Heart right ventricle (tissue), 16 donors: ENCODE data around the gene SCN11A. TPM values are rescaled to one million over a fixed set of nuclear protein-coding genes. Genes with fewer than 3 reads are reported as not detected.

Experiments used
- ATAC-seq, 8 donors: fragments of 200-7000 bp; cut with Tn5 transposase; one replicate each; pipeline ENCODE4 v1.9.1; 2020; ENCODE audit warnings: mild to moderate bottlenecking in 8 of 8, moderate library complexity in 8 of 8, moderate number of reproducible peaks in 1 of 8
- DNase-seq, 2 donors: peaks; one replicate each; pipeline ENCODE4 v3.0.0-alpha.2; 2020
- H3K27ac ChIP-seq, 10 donors: fragments of 200-600 bp; sonication (generic) in 2 of 10; one replicate each; pipeline versions ENCODE4 v1.5.0 to v1.8.0; 2020 to 2022; ENCODE audit warnings: mild to moderate bottlenecking in 3 of 10
- H3K27me3 ChIP-seq, 7 donors: fragments of 200-600 bp; one replicate each; pipeline ENCODE4 v1.8.0; 2021 to 2022; ENCODE audit warnings: mild to moderate bottlenecking in 2 of 7
- H3K36me3 ChIP-seq, 9 donors: fragments of 200-600 bp; sonication (generic) in 1 of 9; one replicate each; pipeline versions ENCODE4 v1.5.0 to v1.8.0; 2020 to 2022; ENCODE audit warnings: mild to moderate bottlenecking in 2 of 9
- H3K4me1 ChIP-seq, 9 donors: fragments of 200-600 bp; sonication (generic) in 1 of 9; one replicate each; pipeline versions ENCODE4 v1.5.0 to v1.8.0; 2020 to 2022; ENCODE audit warnings: mild to moderate bottlenecking in 4 of 9
- H3K4me3 ChIP-seq, 10 donors: fragments of 200-600 bp; sonication (generic) in 2 of 10; one replicate each; pipeline versions ENCODE4 v1.5.0 to v1.8.0; 2020 to 2022; ENCODE audit warnings: mild to moderate bottlenecking in 7 of 10, moderate library complexity in 2 of 10
- H3K9me3 ChIP-seq, 11 donors: fragments of 200-600 bp in 10 of 11; sonication (generic) in 2 of 11; one replicate each; pipeline versions ENCODE4 v1.5.0 to v1.8.0; 2013 to 2022; ENCODE audit warnings: mild to moderate bottlenecking in 2 of 11, control low read depth in 1 of 11, moderate library complexity in 1 of 11
- WGBS, 2 donors: extraction: QIAGEN DNeasy Blood & Tissue Kit; methylation state at CpG; one replicate each; pipeline ENCODE4 v1.1.7; 2013; ENCODE audit warnings: inconsistent platforms in 1 of 2; 5-methylcytosine and 5-hydroxymethylcytosine counted together
- intact Hi-C, 10 donors: fragments of 100-400 bp; cut with DNase I; formaldehyde crosslinking; loops; one replicate each; pipeline versions ENCODE4 v1.11.1 to v1.14.2; 2022
- polyA plus RNA-seq, 2 donors: library from polyadenylated mRNA; stranded (reverse); fragments of 200-250 nt; gene quantifications; one replicate each; pipeline ENCODE4 v1.2.3, GENCODE V29; 2013
- total RNA-seq, 10 donors: library from RNA; stranded (reverse); fragmentation: NEBNext Ultra II Directional in 3 of 10; extraction: Animal tissue kit (Norgen Biotek cat#: 25700) in 3 of 10; gene quantifications; one replicate each; pipeline versions ENCODE4 v1.2.1 to v1.2.4, GENCODE V29; 2021 to 2023
- TF ChIP-seq, protein P1 (sequence below), 9 donors: fragments of 200-600 bp; sonication (generic) in 2 of 9; IDR thresholded peaks; one replicate each; pipeline versions ENCODE4 v1.5.0 to v1.8.0; 2021 to 2022; ENCODE audit warnings: antibody characterized with exemption in 9 of 9, mild to moderate bottlenecking in 5 of 9, moderate library complexity in 1 of 9
- donor health status: Arrhythmogenic right ventricular cardiomyopathy.
- donor health status: ischemic (EF 13 %, LVEDD 7.1; RV severe dilation, severe dysfunction).
- donor health status: healthy with polysubstance abuse.
- donor health status: DM: no; HTN: yes; CAD: no.
- donor health status: DM: no; HTN: no; CAD: no.
- donor health status: ischemic (EF 25% LVEDD 6.9; RV normal size, moderate dysfunction).
- donor health status: ischemic (EF 25% LVEDD 5.7; RV mildly dilated, moderate dysfunction).
- donor health status: healthy.
- donor health status: DM: yes; HTN: yes; CAD: no.
- donor health status: Ischemic cardiomyopathy.
- donor health status: ischemic (EF 35%, LVEDD 5.7; RV mildly dilated, moderate dysfunction).
- donor health status: nonischemic (EF 11% LVEDD 7.7; RV severe dilation, severe dysfunction).
- donor health status: DM: yes; HTN: yes; CAD: no.
- donor health status: PGD.
- donor health status: ischemic (EF 29% LVEDD 5.4; RV normal size, mild dysfunction).
- donor health status: nonischemic (EF 23%, LVEDD 6.1; RV moderate dilation, normal function).

The SCN11A gene
- total and polyA plus RNA-seq, 12 donors, result 0.01 to 0.15 (median 0.07) TPM; not detected in 2

DNA sequence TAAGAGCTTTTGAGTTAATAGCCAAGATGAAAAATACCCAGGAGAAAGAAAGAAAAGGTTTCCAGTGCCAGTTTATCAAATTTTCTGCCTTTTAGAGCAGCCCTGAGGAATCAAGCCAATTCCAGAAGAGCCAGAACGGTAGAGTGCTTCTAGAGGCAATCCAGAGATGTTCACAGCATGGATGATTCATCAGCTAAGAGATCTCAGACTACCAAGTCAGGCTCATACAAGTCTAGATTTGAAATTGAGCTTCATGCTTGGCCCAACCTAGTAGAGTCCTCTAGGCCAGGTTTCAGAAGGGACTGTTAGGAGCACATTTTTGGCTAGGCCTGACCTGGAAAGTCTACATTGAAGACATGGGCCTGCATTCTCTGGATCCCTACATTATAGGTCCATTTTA lies 15.5 kb upstream of the SCN11A start:
- TF ChIP-seq, protein P1, sequence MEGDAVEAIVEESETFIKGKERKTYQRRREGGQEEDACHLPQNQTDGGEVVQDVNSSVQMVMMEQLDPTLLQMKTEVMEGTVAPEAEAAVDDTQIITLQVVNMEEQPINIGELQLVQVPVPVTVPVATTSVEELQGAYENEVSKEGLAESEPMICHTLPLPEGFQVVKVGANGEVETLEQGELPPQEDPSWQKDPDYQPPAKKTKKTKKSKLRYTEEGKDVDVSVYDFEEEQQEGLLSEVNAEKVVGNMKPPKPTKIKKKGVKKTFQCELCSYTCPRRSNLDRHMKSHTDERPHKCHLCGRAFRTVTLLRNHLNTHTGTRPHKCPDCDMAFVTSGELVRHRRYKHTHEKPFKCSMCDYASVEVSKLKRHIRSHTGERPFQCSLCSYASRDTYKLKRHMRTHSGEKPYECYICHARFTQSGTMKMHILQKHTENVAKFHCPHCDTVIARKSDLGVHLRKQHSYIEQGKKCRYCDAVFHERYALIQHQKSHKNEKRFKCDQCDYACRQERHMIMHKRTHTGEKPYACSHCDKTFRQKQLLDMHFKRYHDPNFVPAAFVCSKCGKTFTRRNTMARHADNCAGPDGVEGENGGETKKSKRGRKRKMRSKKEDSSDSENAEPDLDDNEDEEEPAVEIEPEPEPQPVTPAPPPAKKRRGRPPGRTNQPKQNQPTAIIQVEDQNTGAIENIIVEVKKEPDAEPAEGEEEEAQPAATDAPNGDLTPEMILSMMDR (IDR thresholded peaks at IDR 0.05), result no peak
- peaks cover 0 to 83% (median 24%) of the 10 kb centered on the region in 9 donors for H3K36me3 ChIP-seq
- no peaks in the 10 kb centered on the region for H3K27me3 ChIP-seq
- H3K4me3 ChIP-seq, result no peak overlapping the region
- no peaks in the 10 kb centered on the region for H3K9me3 ChIP-seq
- WGBS, 2 donors, result 38 to 39% methylated on average over 1 of the region's 1 CpG
- ATAC-seq (no peak), DNase-seq (no peak)
- no peak overlapping the region for H3K27ac ChIP-seq
- intact Hi-C loops, result no loop called here
- no peaks in the 10 kb centered on the region for H3K4me1 ChIP-seq

DNA sequence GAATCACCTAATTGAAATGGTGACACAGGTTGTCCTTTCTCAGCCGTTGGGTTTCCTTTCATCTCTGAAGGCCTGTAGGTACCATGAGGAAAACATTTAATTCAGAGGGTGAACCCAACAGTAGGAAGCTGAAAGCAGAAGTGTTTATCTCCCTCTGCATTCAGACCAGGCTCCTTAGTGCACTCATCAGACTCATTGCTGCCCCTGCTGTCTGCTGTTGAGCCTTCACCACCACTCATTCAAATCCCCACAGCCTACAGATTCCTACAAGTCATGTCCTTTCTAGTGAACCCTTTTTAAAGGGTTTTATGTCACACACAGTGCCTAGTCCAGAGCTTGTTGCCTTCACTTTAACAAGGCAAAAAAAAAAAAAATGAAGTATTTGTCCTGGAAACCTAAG lies 13.5 kb upstream of the SCN11A start:
- 25 to 26% methylated on average over 1 of the region's 1 CpG for WGBS, 2 donors

DNA sequence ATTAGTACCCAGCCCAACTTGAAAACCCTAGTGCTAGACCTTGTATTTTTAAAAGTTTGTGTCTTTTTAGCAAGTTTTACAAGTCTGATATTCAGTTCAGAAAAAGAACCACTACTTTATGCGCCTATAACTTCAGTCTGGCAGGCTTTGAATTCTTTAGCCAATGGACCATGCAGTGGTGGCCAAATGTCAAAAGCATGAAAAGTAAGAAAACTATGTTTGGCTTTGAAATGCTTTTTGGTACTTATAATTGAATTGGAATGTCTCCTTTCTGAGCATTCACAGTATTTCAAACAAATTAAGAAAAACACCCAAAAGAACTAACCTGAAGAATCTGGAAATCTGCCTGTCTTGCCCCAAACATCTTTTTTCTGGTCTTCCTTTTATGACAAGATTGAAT lies 12.9 kb upstream of the SCN11A start:
- TF ChIP-seq, protein P1 (IDR thresholded peaks at IDR 0.05), result no peak
- ATAC-seq, result no peak
- H3K4me1 ChIP-seq, result no peaks in the 10 kb centered on the region
- no peak overlapping the region for H3K27ac ChIP-seq
- no peak overlapping the region for H3K4me3 ChIP-seq
- intact Hi-C loops, result no loop called here
- H3K27me3 ChIP-seq, result no peaks in the 10 kb centered on the region
- peaks cover 0 to 57% (median 14%) of the 10 kb centered on the region in 9 donors for H3K36me3 ChIP-seq
- DNase-seq, result no peak
- 95 to 97% methylated on average over 1 of the region's 1 CpG for WGBS, 2 donors
- H3K9me3 ChIP-seq, result no peaks in the 10 kb centered on the region

More for the DNA sequence above, 13.5 kb upstream of the SCN11A start:
- ATAC-seq (peak in 1 of 8 donors; percentile 34), DNase-seq (no peak)
- Histone ChIP-seq H3K27ac (no peak overlapping the region), H3K4me3 (no peak overlapping the region), H3K36me3 (peaks cover 0 to 62% (median 15%) of the 10 kb centered on the region in 9 donors), H3K27me3 (no peaks in the 10 kb centered on the region), H3K9me3 (no peaks in the 10 kb centered on the region), H3K4me1 (no peaks in the 10 kb centered on the region)
- intact Hi-C loops, result no loop called here
- TF ChIP-seq, protein P1 (IDR thresholded peaks at IDR 0.05), result peak in 7 of 9 donors; percentile 15 to 45 (median 27)

DNA sequence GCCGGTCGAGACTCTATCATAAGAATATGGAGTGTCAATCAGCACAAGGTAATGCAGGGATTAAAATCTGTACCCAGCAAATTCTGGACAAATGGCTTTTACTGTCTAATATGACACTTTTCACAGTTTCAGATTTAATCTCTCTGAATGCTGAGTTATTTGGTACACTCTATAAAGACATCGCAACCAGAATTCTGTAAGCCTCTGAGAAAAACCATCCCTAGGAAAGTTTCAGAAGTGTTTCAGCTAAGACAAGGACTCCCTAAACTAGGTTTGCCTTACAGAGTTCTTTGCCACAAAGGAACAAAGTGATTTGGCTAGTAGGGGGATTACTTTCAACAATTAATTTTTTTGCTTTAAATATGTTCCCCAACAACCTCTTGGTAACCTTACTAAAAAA lies 11.4 kb upstream of the SCN11A start:
- Histone ChIP-seq H3K27me3 (no peaks in the 10 kb centered on the region), H3K36me3 (peaks cover 0 to 42% (median 14%) of the 10 kb centered on the region in 9 donors), H3K27ac (no peak overlapping the region), H3K9me3 (no peaks in the 10 kb centered on the region), H3K4me3 (no peak overlapping the region), H3K4me1 (peaks cover 0 to 3% (median 0%) of the 10 kb centered on the region in 9 donors)
- DNase-seq (no peak), ATAC-seq (no peak)
- WGBS, 2 donors, result 92 to 95% methylated on average over 3 of the region's 3 CpGs
- TF ChIP-seq, protein P1 (IDR thresholded peaks at IDR 0.05), result no peak
- intact Hi-C loops, result no loop called here
